Mononuclear cell (primary cell): ENCODE results near the gene DCAF10. TPM values are rescaled to one million over a fixed set of nuclear protein-coding genes. Genes with fewer than 3 reads are reported as not detected.
A peak's percentile ranks its signal among the peaks of the same experiment; 100 is the strongest.
"Not testable (repeated sequence)": the region's sequence is repeated elsewhere in the genome, so short reads cannot be mapped to it uniquely, and the experiment has no call there.

Experiments
- H3K27me3 ChIP-seq: 2 replicates; pipeline ENCODE4 v1.6.0; 2011; ENCODE audit warnings: low read length, control low read depth; ENCODE audit not compliant: insufficient read depth
- H3K4me1 ChIP-seq: 2 replicates; pipeline ENCODE4 v1.5.1; 2011; ENCODE audit warnings: mild to moderate bottlenecking, low read length, control low read depth; ENCODE audit not compliant: insufficient read depth
- H3K4me3 ChIP-seq: 2 replicates; pipeline ENCODE4 v1.5.1; 2011; ENCODE audit warnings: mild to moderate bottlenecking, low read length, moderate library complexity
- H3K9me3 ChIP-seq: 2 replicates; pipeline ENCODE4 v1.5.1; 2011; ENCODE audit warnings: low read depth, mild to moderate bottlenecking, control low read depth, low read length
- total RNA-seq: library from RNA; depleted of rRNA; stranded (reverse); fragments of >200 nt; gene quantifications from one replicate; pipeline ENCODE4 v1.2.3, GENCODE V29; 2012

The DCAF10 gene
- total RNA-seq, 1 donor = 8.8 TPM

GRCh38 chr9:37778534-37778933, 22.1 kb upstream of the DCAF10 start:
- Histone ChIP-seq H3K9me3 (no peaks in the 10 kb centered on the region), H3K4me1 (peaks cover 5% of the 10 kb centered on the region), H3K4me3 (no peak overlapping the region), H3K27me3 (no peaks in the 10 kb centered on the region)

- Histone ChIP-seq H3K4me3 (peak overlapping the region; percentile 84), H3K27me3 (no peaks in the 10 kb centered on the region), H3K9me3 (no peaks in the 10 kb centered on the region), H3K4me1 (peaks cover 31% of the 10 kb centered on the region)
These were observed 16.3 kb upstream of the DCAF10 start for GRCh38 chr9:37784291-37784615.

GRCh38 chr9:37784616-37785483, 15.7 kb upstream of the DCAF10 start, which contains the start of gene EXOSC3:
EXOSC3 (minus strand) TSS chr9:37785064; CDS start chr9:37785044, 20 bp downstream.
- peak within 1 kb of the TSS; percentile 84 for H3K4me3 ChIP-seq
- no peaks in the 10 kb centered on the region for H3K9me3 ChIP-seq
- peaks cover 31% of the 10 kb centered on the region for H3K4me1 ChIP-seq
- no peaks in the 10 kb centered on the region for H3K27me3 ChIP-seq

- Histone ChIP-seq H3K4me1 (peaks cover 31% of the 10 kb centered on the region), H3K4me3 (no peak overlapping the region), H3K9me3 (no peaks in the 10 kb centered on the region), H3K27me3 (no peaks in the 10 kb centered on the region)
These were observed 13.5 kb upstream of the DCAF10 start for GRCh38 chr9:37787059-37787458.

GRCh38 chr9:37788332-37788731, 12.3 kb upstream of the DCAF10 start:
- Histone ChIP-seq H3K27me3 (no peaks in the 10 kb centered on the region), H3K9me3 (no peaks in the 10 kb centered on the region), H3K4me3 (no peak overlapping the region), H3K4me1 (peaks cover 28% of the 10 kb centered on the region)

GRCh38 chr9:37790096-37790495, 10.5 kb upstream of the DCAF10 start:
- no peak overlapping the region for H3K4me3 ChIP-seq
- H3K27me3 ChIP-seq = no peaks in the 10 kb centered on the region
- H3K9me3 ChIP-seq = no peaks in the 10 kb centered on the region
- H3K4me1 ChIP-seq = peaks cover 17% of the 10 kb centered on the region

GRCh38 chr9:37792122-37792521, 8.5 kb upstream of the DCAF10 start:
- no peaks in the 10 kb centered on the region for H3K9me3 ChIP-seq
- no peak overlapping the region for H3K4me3 ChIP-seq

GRCh38 chr9:37796232-37796631, 4.4 kb upstream of the DCAF10 start:
- Histone ChIP-seq H3K27me3 (no peaks in the 10 kb centered on the region), H3K9me3 (no peaks in the 10 kb centered on the region), H3K4me1 (peaks cover 40% of the 10 kb centered on the region), H3K4me3 (no peak overlapping the region)

More at GRCh38 chr9:37792122-37792521, 8.5 kb upstream of the DCAF10 start:
- no peaks in the 10 kb centered on the region for H3K27me3 ChIP-seq
- peaks cover 29% of the 10 kb centered on the region for H3K4me1 ChIP-seq

- no peaks in the 10 kb centered on the region for H3K27me3 ChIP-seq
- H3K4me1 ChIP-seq = peaks cover 57% of the 10 kb centered on the region
- H3K4me3 ChIP-seq = no peak overlapping the region
- H3K9me3 ChIP-seq = no peaks in the 10 kb centered on the region
These were observed 1.9 kb upstream of the DCAF10 start for GRCh38 chr9:37798677-37799076.

- peak overlapping the region; percentile 87 for H3K4me3 ChIP-seq
- no peaks in the 10 kb centered on the region for H3K9me3 ChIP-seq
- peaks cover 44% of the 10 kb centered on the region for H3K4me1 ChIP-seq
- H3K27me3 ChIP-seq = no peaks in the 10 kb centered on the region
These were observed 772 bp downstream of the DCAF10 start for GRCh38 chr9:37801287-37801850.

GRCh38 chr9:37801959-37802711, 1.5 kb downstream of the DCAF10 start:
- no peaks in the 10 kb centered on the region for H3K27me3 ChIP-seq
- peak overlapping the region; percentile 87 for H3K4me3 ChIP-seq
- H3K9me3 ChIP-seq = no peaks in the 10 kb centered on the region
- H3K4me1 ChIP-seq = peaks cover 38% of the 10 kb centered on the region

GRCh38 chr9:37806271-37806670, 5.7 kb downstream of the DCAF10 start:
- H3K9me3 ChIP-seq = no peaks in the 10 kb centered on the region
- H3K4me1 ChIP-seq = peaks cover 17% of the 10 kb centered on the region
- H3K4me3 ChIP-seq = no peak overlapping the region
- no peaks in the 10 kb centered on the region for H3K27me3 ChIP-seq

GRCh38 chr9:37809676-37810075, 9.1 kb downstream of the DCAF10 start:
- H3K4me3 ChIP-seq, H3K9me3 ChIP-seq, H3K4me1 ChIP-seq, H3K27me3 ChIP-seq: not testable (repeated sequence)

- no peak overlapping the region for H3K4me3 ChIP-seq
- H3K27me3 ChIP-seq = no peaks in the 10 kb centered on the region
- H3K9me3 ChIP-seq = no peaks in the 10 kb centered on the region
- H3K4me1 ChIP-seq = peaks cover 9% of the 10 kb centered on the region
These were observed 11.4 kb downstream of the DCAF10 start for GRCh38 chr9:37811906-37812476.

- no peak overlapping the region for H3K4me3 ChIP-seq
- H3K27me3 ChIP-seq = no peaks in the 10 kb centered on the region
- H3K9me3 ChIP-seq = no peaks in the 10 kb centered on the region
- H3K4me1 ChIP-seq = peaks cover 9% of the 10 kb centered on the region
These were observed 12.3 kb downstream of the DCAF10 start for GRCh38 chr9:37812773-37813379.
